HG03135 (cell line): ENCODE results near the gene DPYD.

Experiments
- ATAC-seq: cut with Tn5 transposase; IDR thresholded peaks from one replicate; pipeline ENCODE4 v1.9.1; 2021; ENCODE audit warnings: mild to moderate bottlenecking, moderate library complexity; ENCODE audit not compliant: unreplicated experiment

Gene DPYD

DNA sequence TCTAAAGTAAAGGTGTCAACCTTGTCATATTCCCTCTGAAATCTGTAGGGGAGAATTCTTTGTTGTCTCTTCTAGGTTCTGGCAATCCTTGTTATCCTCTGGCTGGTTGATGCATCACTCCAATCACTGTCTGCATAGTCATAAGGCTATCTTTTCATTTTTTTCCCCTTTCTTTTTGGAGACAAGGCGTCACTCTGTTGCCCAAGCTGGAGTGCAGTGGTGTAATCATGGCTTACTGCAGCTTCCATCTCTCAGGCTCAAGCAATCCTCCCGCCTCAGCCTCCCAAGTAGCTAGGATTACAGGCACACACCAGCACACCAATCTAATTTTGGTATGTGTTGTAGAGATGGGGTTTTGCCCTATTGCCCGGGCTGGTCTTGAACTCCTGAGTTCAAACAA is 12.9 kb downstream of the DPYD start:
- no peak for ATAC-seq

DNA sequence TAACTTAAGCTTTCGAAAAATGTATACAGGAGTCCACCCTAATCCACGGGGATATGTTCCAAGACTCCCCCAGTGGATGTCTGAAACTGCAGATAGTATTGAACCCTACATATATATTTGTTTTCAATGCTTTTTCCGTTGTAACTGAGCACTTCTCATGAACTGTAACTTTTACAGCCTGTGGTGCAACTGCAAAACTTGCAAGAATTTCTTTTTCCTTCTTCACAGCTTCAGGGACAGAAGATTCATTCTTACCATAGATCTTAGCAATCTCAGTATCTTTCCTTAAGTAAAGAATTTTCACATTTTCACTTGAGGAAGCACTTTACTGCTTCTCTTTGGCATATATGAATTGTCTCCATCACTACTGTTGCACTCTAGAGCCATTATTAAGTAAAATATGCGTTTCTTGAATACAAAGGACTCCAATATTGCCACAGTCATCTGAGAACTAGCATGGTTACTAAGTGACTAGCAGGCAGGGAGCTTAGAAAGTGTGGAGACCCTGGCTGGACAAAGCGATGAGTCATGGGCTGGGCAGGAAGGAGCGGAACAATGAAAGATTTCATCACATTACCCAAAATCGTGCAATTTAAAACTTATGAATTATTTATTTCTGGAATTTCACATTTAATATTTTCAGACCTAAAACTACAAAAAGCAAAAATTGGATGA is 14.1 kb downstream of the DPYD start:
- ATAC-seq = no peak

GRCh38 chr1:97905141-97905940 is 15.5 kb downstream of the DPYD start:
- no peak for ATAC-seq

DNA sequence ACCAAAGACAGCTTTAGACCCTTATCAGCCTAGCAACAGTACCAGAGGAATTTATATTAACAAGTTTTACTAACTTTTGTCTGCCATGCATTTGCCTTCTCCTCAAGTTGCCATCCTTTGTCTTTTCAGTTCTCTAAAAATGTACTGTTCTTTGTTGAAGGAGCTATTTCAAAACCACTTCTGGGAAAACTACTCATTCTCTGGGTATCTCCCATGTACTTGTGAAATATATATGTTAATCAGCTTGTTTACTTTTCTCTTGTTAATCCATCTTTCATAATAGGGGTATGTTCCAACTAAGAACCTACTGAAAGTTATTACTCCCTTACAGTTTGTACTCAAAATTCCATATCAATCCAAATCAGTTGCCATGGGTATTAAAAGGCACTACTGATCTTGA is 16.3 kb downstream of the DPYD start:
- no peak for ATAC-seq

- no peak for ATAC-seq
Observed at GRCh38 chr1:97903626-97904025, 17.2 kb downstream of the DPYD start.

DNA sequence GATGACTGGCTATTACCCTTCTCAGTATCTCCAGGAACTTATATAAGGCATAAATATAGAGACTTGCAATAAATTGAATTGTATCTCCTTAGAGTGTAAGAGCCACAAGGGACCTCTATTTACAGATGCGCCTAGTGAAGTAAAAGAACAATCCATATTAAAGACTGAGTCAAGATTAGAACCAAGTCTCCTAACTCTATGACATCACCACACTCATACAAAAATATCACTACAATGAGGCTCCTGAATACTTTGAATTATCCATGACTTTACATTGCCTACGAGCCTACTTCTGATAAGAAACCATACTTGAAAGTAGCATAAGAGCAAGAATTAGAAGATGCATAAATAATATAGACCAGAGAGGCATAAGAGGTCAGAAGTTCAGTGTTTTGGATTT is 18.8 kb downstream of the DPYD start:
- ATAC-seq = no peak

- no peak for ATAC-seq
Observed at GRCh38 chr1:97901017-97901658, 19.7 kb downstream of the DPYD start.

DNA sequence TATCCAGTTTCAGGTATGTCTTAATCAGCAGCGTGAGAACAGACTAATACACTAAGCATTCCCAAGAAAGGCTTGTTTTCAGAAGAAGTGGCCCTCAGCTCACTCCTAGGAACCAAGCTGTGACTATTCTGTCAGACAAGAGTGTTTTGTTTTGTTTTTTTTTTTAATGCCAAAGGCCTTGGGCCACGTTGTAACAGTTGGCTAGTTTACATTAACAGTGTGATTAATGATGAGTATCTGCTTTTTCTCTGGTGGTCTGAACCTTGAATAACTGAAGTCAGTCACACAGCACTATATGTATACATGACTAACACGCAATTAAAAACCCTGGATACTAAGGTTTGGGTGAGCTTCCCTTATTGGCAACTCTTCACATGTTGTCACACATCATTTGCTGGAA is 21.9 kb downstream of the DPYD start:
- ATAC-seq = no peak

DNA sequence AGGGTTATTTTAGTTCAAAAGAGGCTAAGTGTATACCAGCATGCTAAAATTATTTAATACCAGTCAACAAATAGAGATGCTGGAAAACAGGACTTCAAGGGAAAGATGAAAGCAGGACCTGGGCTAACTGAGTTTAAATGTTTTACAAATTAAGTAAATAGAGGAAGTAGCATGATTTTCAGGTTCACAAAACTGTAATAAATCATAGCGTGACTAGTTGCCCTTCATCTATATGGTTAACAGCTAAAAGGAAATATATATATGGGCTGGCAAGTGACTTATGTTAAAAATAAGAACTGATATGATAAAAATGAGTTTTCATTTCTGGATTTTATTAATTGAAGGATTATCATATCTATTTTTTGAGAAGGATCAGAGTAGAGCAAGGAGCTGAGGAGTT is 25.6 kb downstream of the DPYD start:
- ATAC-seq = no peak

GRCh38 chr1:97893844-97894243 is 27.0 kb downstream of the DPYD start:
- no peak for ATAC-seq

DNA sequence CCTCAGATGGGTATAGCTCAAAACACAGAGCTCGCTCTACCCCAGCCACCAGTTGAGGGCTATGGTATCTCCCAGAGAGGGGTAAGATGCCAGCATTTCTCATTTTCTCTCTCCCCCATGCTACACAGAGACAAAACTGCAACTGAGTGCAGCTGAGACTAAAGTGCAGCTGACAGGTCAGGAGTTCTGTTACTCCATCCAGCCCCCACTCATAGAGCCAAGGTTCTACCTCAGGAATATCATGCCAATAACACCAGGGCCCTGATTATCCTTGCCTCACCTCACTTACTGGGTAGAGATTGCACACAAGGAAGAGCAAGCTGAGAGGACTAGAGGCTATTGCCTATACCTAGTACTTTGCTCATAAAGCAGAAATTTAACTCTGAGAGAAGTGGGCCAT is 34.6 kb downstream of the DPYD start:
- no peak for ATAC-seq

- no peak for ATAC-seq
Observed at GRCh38 chr1:97883823-97884222, 37.0 kb downstream of the DPYD start.

DNA sequence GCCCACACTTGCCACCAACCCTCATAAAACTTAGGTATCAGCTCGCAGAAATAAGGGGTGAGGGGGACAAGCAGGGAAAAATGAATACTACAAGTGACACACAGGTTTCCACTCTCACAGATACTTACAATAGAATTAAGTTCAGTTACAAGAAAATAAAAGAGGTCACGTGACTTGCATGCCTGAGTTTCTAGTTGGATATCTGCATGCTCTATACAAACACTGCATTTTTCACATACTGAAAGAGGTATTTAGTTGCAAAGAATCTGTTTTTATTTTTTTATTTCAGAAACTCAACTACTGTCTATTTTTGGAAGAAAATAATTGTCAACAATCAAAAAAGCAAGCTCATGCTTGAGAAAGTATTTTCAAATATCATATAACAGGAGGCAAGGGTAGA is 43.5 kb downstream of the DPYD start:
- no peak for ATAC-seq

- no peak for ATAC-seq
Observed at GRCh38 chr1:97875996-97876395, 44.8 kb downstream of the DPYD start.

DNA sequence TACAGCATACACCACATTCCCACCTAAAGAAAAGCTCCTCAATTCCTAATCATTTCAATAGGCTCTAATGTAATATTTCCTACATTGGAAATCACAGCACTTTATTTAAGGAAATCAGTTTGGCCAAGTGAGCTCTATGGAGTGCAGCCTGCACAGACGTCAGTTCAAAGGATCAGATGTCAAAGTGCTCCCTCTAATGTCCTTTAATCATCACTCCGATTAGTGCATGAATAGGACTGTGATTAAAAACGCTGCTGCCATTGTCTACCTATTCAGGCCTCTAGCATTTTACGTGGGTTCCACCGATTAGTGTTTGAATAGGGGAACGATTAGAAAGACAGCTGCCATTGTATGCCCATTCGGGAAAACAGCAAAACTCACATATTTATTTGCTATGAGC is 50.2 kb downstream of the DPYD start:
- no peak for ATAC-seq

DNA sequence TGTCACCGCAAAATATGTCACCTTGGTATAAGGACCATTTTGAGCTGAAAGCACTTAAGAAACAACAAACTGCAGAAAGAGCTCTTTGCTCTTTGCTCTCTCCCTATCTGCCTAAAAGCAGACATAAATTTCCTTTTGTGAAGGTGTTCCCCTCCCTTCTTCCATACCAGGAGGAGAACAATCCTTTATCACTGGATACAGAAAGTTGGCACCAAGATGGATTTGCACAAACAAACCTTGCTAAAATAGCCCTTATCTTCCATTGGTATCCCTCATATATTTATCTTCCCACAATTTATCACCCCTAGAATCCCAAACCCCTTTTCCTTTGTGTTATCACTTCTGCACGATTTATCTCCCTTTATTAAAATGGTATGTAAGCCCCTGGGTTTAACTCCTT is 51.4 kb downstream of the DPYD start:
- no peak for ATAC-seq

DNA sequence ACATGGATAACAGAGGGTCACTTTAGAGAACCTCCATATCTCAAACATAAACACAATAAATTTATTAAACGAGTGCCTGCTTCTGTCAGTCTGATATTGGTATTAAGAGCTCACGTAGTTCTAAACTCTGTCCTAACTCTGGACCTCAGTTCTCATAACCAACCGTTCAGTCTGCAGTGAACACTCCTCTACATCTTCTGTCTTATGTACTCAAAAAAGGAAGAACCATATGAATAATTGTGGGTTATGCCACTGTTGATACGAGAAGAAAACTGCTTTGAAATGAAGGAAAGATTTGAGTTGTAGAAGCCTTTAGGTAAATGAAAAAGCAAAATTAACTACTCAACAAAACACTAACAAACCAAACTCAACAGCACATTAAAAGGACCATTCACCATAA is 53.7 kb downstream of the DPYD start:
- ATAC-seq = no peak

GRCh38 chr1:97864615-97865014 is 56.2 kb downstream of the DPYD start:
- ATAC-seq = peak; percentile 54

DNA sequence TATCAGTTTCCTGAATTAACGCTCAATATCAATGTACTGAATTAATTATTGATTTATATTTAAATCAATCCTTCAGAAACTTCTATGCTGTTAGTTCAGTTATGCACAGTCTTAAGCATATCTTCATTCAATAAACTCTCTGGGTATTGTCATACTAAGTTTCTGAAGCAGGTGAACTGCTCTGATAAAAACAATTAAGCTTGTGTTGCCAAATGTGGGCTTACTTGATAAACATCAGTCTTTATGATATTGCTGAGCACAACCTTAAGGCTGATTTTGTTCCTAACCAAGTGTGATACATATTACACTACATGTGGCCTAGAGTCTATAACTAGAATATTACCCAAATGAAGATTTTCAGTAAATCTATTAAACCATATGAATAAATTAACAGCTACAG is 67.6 kb downstream of the DPYD start:
- ATAC-seq = no peak

DNA sequence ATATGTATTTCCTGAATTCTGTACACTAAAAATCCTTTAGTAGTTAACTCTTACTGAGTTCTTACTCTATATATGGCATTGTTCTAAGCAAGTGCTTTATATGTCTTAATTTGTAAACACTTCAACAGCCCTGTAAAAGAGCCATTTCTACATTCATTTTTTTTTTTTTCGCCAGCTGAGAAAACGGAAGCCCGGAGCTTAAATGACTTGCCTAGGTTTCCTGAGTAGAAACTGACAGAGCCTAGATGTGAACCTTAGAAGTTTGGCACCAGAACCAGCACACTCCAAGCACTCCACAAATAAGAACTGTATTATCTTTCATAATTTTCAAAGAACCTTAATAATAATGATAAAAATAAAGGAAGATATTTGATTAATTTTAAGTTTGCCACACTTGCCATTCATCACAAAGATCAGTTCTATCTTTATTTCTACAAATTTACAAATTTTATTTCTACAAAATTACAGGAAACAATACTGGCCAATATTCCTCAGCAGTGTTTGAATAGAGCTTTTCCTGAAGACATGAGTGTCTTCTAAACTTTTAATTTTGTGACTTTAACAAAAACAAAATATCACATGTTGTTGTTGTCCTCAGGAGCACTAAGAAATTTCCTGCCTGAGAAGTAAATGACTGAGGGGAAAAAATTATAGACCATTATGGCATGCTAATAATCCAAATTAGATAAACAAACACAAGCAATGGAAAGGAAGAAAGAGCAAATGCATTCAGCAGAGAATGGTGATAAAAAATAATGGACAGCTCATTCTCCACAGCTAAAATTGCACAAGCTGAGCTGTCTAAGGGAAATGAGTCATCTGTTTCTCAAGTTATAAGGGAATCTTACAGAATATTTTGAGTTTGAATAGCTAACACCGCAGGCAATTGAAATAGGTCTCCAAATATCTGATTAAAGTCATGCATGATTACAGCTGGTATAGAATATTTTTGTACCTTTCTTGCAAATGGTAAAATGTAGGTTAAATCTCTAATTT is 71.2 kb downstream of the DPYD start:
- no peak for ATAC-seq

GRCh38 chr1:97845805-97846204 is 75.0 kb downstream of the DPYD start:
- no peak for ATAC-seq
